Hepatocyte (in vitro differentiated cells): ENCODE measurements around the gene DYNC2LI1. TPM values are rescaled to one million over a fixed set of nuclear protein-coding genes. Genes with fewer than 3 reads are reported as not detected.

ENCODE experiments used
- DNase-seq: peaks from one replicate; pipeline ENCODE4 v3.0.0-alpha.2; 2016; ENCODE audit warnings: low spot score
- H2AFZ ChIP-seq: fragments of 200-600 bp; sonication (generic); 2 replicates; pipeline ENCODE4 v1.6.0; 2016; ENCODE audit warnings: antibody characterized with exemption, mild to moderate bottlenecking
- H3K27ac ChIP-seq: fragments of 200-600 bp; sonication (generic); 2 replicates; pipeline ENCODE4 v1.5.1; 2016; ENCODE audit warnings: mild to moderate bottlenecking
- H3K27me3 ChIP-seq: fragments of 200-600 bp; sonication (generic); 2 replicates; pipeline ENCODE4 v1.6.1; 2016
- H3K36me3 ChIP-seq: fragments of 200-600 bp; sonication (generic); replicated peaks from 2 replicates; pipeline ENCODE4 v1.5.1; 2016; ENCODE audit warnings: low read depth; ENCODE audit not compliant: insufficient read depth
- H3K4me1 ChIP-seq: fragments of 200-600 bp; sonication (generic); 2 replicates; pipeline ENCODE4 v1.5.1; 2016; ENCODE audit warnings: mild to moderate bottlenecking, moderate library complexity; ENCODE audit not compliant: insufficient read depth
- H3K4me2 ChIP-seq: fragments of 200-600 bp; sonication (generic); 2 replicates; pipeline ENCODE4 v1.6.0; 2016
- H3K4me3 ChIP-seq: fragments of 200-600 bp; sonication (generic); 2 replicates; pipeline ENCODE4 v1.5.1; 2016; ENCODE audit warnings: mild to moderate bottlenecking
- H3K79me2 ChIP-seq: fragments of 200-600 bp; sonication (generic); 2 replicates; pipeline ENCODE4 v1.6.0; 2017; ENCODE audit warnings: mild to moderate bottlenecking
- H3K9me2 ChIP-seq: fragments of 200-600 bp; sonication (generic); replicated peaks from 2 replicates; pipeline ENCODE4 v1.6.0; 2017; ENCODE audit warnings: mild to moderate bottlenecking; ENCODE audit not compliant: insufficient read depth
- H3K9me3 ChIP-seq: fragments of 200-600 bp; sonication (generic); 2 replicates; pipeline ENCODE4 v1.5.1; 2016; ENCODE audit warnings: low read depth, mild to moderate bottlenecking
- H4K20me1 ChIP-seq: fragments of 200-600 bp; sonication (generic); 2 replicates; pipeline ENCODE4 v1.6.0; 2016; ENCODE audit warnings: mild to moderate bottlenecking; ENCODE audit not compliant: insufficient read depth, poor library complexity, severe bottlenecking
- EZH2 ChIP-seq: fragments of 200-600 bp; sonication (generic); IDR thresholded peaks from 2 replicates; pipeline ENCODE4 v1.6.1; 2016; ENCODE audit warnings: antibody characterized with exemption, mild to moderate bottlenecking, borderline replicate concordance
- EZH2phosphoT487 ChIP-seq: fragments of 200-600 bp; sonication (generic); IDR thresholded peaks from one replicate; pipeline ENCODE4 v1.6.1; 2018; ENCODE audit warnings: antibody characterized with exemption, mild to moderate bottlenecking, low read depth, moderate library complexity; ENCODE audit not compliant: unreplicated experiment, severe bottlenecking
- WGBS: methylation state at CpG from one replicate; pipeline ENCODE4 v1.1.6; 2016; ENCODE audit warnings: low lambda C conversion rate; ENCODE audit errors: missing lambda C conversion rate; 5-methylcytosine and 5-hydroxymethylcytosine counted together
- polyA plus RNA-seq: library from polyadenylated mRNA; unstranded; fragments of >200 nt; fragmentation: Nextera tagmentation; extraction: Ambion mirVana; gene quantifications from 2 replicates; pipeline ENCODE4 v1.2.1, GENCODE V29; 2016
- total RNA-seq: library from RNA; depleted of rRNA; stranded (reverse); fragments of >200 nt; gene quantifications from 2 replicates; pipeline ENCODE4 v1.2.3, GENCODE V29; 2014
- TF ChIP-seq, protein P1 (sequence below): fragments of 200-600 bp; sonication (generic); IDR thresholded peaks from 2 replicates; pipeline ENCODE4 v1.5.1; 2016; ENCODE audit warnings: antibody characterized with exemption, mild to moderate bottlenecking; ENCODE audit not compliant: poor library complexity

The DYNC2LI1 gene
- total and polyA plus RNA-seq, 2 experiments from 2014 or later, result 22.7 to 40.4 TPM

DNA sequence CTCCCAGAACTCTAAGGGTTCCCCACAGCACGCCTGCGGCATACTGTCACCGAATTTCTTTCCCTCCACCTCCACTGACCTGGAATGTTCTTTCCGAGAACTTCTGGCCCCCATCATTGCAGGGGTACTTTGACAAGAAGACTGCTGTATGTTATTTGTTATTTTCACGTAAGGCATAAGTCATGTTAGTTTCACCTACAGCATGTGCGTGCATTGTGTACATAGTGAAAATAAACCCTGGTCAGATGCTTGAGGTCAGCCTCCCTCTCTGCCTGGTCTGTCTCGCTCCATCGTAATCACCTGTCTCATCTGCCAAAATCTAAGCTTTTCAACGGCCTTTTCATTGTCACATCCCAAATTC, 69.0 kb downstream of the DYNC2LI1 start:
- TF ChIP-seq EZH2phosphoT487 (no peak), EZH2 (no peak)
- TF ChIP-seq, protein P1, sequence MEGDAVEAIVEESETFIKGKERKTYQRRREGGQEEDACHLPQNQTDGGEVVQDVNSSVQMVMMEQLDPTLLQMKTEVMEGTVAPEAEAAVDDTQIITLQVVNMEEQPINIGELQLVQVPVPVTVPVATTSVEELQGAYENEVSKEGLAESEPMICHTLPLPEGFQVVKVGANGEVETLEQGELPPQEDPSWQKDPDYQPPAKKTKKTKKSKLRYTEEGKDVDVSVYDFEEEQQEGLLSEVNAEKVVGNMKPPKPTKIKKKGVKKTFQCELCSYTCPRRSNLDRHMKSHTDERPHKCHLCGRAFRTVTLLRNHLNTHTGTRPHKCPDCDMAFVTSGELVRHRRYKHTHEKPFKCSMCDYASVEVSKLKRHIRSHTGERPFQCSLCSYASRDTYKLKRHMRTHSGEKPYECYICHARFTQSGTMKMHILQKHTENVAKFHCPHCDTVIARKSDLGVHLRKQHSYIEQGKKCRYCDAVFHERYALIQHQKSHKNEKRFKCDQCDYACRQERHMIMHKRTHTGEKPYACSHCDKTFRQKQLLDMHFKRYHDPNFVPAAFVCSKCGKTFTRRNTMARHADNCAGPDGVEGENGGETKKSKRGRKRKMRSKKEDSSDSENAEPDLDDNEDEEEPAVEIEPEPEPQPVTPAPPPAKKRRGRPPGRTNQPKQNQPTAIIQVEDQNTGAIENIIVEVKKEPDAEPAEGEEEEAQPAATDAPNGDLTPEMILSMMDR, result no peak
- H3K36me3 ChIP-seq, result no peaks in the 10 kb centered on the region
- WGBS, result 86% methylated on average over 9 of the region's 9 CpGs
- H3K9me2 ChIP-seq, result no peaks in the 10 kb centered on the region
- no peak overlapping the region for H3K4me3 ChIP-seq
- H3K4me1 ChIP-seq, result no peaks in the 10 kb centered on the region
- no peaks in the 10 kb centered on the region for H3K27me3 ChIP-seq
- H3K9me3 ChIP-seq, result no peaks in the 10 kb centered on the region
- H3K27ac ChIP-seq, result no peak overlapping the region
- no peaks in the 10 kb centered on the region for H4K20me1 ChIP-seq
- H2AFZ ChIP-seq, result no peak overlapping the region
- no peak overlapping the region for H3K4me2 ChIP-seq
- no peak for DNase-seq
- H3K79me2 ChIP-seq, result no peaks in the 10 kb centered on the region

DNA sequence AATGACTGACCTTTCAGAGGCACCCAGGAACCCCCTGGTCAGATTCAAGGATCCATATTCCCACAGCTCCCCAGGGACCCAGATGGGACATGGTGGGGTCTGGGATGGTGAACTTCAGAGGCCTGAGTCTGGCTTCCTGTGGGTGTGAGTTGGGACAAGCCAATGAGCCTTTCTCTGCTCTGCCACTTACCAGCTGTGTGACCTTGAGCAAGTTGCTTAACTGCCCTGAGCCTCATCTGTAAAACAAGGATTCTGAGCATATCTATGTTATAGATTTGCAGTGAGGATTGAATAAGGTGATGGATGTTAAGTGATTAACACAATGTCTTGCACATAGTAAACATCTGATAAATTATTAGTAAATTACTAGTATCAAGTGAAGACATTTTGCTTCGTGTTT, 71.3 kb downstream of the DYNC2LI1 start:
- WGBS, result 96% methylated on average over 1 of the region's 1 CpG
- no peaks in the 10 kb centered on the region for H3K36me3 ChIP-seq

DNA sequence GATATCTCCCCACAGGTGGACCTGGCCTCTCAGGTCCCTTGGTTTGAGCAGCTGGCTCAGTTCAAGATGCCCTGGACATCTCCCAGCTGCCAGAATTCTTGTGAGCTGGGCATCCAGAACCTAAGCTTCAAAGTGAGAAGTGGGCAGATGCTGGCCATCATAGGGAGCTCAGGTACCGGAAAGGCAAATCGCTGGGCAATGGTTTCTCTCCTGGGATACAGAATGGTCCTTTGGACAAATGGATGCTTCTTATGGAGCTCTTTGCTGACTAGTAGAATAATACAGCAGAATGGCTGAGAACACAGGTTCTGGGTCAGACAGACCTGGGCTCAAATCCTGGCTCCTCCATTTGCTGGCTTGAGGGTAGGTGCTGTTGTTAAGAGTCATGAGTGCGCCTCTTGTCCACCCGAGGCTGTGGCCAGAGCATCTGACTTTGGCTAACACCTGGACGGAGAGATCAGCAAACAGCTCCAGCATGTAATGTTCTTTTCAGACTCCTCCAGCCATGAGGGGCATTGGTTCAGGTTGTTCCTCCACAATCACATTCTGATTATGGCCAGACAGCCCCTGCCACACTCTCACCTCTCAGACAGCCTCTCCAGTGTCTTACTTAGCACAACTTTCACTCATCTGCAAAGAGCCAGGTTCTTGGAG, 72.4 kb downstream of the DYNC2LI1 start:
- Histone ChIP-seq H3K27ac (no peak overlapping the region), H3K36me3 (no peaks in the 10 kb centered on the region), H2AFZ (no peak overlapping the region), H3K27me3 (no peaks in the 10 kb centered on the region), H3K4me1 (no peaks in the 10 kb centered on the region), H3K9me2 (no peaks in the 10 kb centered on the region), H3K9me3 (no peaks in the 10 kb centered on the region), H3K4me2 (no peak overlapping the region), H3K79me2 (no peaks in the 10 kb centered on the region), H3K4me3 (no peak overlapping the region), H4K20me1 (no peaks in the 10 kb centered on the region)
- 86% methylated on average over 5 of the region's 5 CpGs for WGBS
- no peak for DNase-seq
- TF ChIP-seq EZH2phosphoT487 (no peak), EZH2 (no peak)
- TF ChIP-seq, protein P1, result no peak

More for the DNA sequence above, 71.3 kb downstream of the DYNC2LI1 start:
- Histone ChIP-seq H4K20me1 (no peaks in the 10 kb centered on the region), H3K9me3 (no peaks in the 10 kb centered on the region), H3K27ac (no peak overlapping the region), H3K79me2 (no peaks in the 10 kb centered on the region), H3K27me3 (no peaks in the 10 kb centered on the region), H3K4me2 (no peak overlapping the region), H2AFZ (no peak overlapping the region), H3K4me3 (no peak overlapping the region), H3K9me2 (no peaks in the 10 kb centered on the region), H3K4me1 (no peaks in the 10 kb centered on the region)
- TF ChIP-seq EZH2phosphoT487 (no peak), EZH2 (no peak)
- TF ChIP-seq, protein P1, result no peak
- DNase-seq, result no peak

DNA sequence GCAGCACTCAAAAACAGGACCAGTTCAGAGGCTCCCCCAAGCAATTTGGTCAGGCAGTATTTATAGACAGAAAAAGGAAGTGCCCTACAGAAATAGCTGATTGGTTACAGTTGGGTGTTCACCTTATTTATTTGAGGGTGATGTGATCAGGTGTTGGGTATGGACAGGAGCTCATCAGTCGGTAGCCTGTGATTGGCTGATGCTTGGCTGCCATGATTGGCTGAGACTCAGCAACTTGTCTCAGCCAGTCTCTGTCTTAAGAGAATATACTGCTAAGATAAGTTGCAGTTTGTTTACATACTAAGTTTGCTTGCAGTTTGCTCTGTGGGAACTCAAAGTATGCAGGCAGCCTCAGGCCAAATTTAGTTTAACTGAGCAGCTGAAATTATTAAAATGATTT, 74.4 kb downstream of the DYNC2LI1 start:
- DNase-seq, result no peak
- Histone ChIP-seq H3K79me2 (no peaks in the 10 kb centered on the region), H3K4me3 (no peak overlapping the region), H3K4me2 (no peak overlapping the region), H3K27me3 (no peaks in the 10 kb centered on the region), H3K9me2 (no peaks in the 10 kb centered on the region), H3K27ac (no peak overlapping the region), H3K4me1 (no peaks in the 10 kb centered on the region), H2AFZ (no peak overlapping the region), H4K20me1 (no peaks in the 10 kb centered on the region), H3K36me3 (no peaks in the 10 kb centered on the region), H3K9me3 (no peaks in the 10 kb centered on the region)
- 82% methylated on average over 1 of the region's 1 CpG for WGBS
- TF ChIP-seq EZH2 (no peak), EZH2phosphoT487 (no peak)
- TF ChIP-seq, protein P1, result no peak
